Measurements from ENCODE around the gene PRKCA. TPM values are rescaled to one million over a fixed set of nuclear protein-coding genes. Genes with fewer than 3 reads are reported as not detected.
"Not testable (repeated sequence)": the region's sequence is repeated elsewhere in the genome, so short reads cannot be mapped to it uniquely, and the experiment has no call there.

The PRKCA gene
- total RNA-seq, 6 experiments from 2014 or later = 81.2 to 106 (median 92.9) TPM

DNA sequence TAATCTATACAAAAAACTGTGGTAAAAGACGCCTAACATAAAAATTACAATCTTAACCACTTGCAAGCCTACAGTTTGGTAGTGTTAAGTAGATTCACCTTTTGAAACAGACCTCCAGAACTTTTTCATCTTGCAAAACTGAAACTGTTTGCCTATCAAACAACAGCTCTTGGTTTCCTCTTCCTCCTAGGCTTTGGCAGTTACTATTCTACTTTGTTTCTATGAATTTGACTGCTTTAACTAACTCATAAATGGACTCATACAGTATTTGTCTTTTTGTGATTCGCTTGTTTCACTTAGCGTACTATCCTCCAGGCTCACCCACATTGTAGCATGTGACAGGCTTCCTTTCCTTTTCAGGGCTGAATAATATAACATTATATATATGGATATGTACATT, 97.0 kb downstream of the PRKCA start:
- no peak overlapping the region for H3K27ac Mint-ChIP-seq
- H3K4me1 Mint-ChIP-seq (ENCODE audit: low read depth) = peaks cover 57% of the 10 kb centered on the region
- no peak overlapping the region for H3K4me3 Mint-ChIP-seq
- TF ChIP-seq, protein P1, sequence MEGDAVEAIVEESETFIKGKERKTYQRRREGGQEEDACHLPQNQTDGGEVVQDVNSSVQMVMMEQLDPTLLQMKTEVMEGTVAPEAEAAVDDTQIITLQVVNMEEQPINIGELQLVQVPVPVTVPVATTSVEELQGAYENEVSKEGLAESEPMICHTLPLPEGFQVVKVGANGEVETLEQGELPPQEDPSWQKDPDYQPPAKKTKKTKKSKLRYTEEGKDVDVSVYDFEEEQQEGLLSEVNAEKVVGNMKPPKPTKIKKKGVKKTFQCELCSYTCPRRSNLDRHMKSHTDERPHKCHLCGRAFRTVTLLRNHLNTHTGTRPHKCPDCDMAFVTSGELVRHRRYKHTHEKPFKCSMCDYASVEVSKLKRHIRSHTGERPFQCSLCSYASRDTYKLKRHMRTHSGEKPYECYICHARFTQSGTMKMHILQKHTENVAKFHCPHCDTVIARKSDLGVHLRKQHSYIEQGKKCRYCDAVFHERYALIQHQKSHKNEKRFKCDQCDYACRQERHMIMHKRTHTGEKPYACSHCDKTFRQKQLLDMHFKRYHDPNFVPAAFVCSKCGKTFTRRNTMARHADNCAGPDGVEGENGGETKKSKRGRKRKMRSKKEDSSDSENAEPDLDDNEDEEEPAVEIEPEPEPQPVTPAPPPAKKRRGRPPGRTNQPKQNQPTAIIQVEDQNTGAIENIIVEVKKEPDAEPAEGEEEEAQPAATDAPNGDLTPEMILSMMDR (IDR thresholded peaks at IDR 0.05) = no peak
- no peaks in the 10 kb centered on the region; the same call in 1 of the 2 replicates for H3K27me3 Mint-ChIP-seq (ENCODE audit: insufficient read depth)
- no peak for DNase-seq
- H3K9me3 Mint-ChIP-seq = no peaks in the 10 kb centered on the region
- peaks cover 30% of the 10 kb centered on the region; the same call in 1 of the 2 replicates for H3K36me3 Mint-ChIP-seq (ENCODE audit: low read depth)

DNA sequence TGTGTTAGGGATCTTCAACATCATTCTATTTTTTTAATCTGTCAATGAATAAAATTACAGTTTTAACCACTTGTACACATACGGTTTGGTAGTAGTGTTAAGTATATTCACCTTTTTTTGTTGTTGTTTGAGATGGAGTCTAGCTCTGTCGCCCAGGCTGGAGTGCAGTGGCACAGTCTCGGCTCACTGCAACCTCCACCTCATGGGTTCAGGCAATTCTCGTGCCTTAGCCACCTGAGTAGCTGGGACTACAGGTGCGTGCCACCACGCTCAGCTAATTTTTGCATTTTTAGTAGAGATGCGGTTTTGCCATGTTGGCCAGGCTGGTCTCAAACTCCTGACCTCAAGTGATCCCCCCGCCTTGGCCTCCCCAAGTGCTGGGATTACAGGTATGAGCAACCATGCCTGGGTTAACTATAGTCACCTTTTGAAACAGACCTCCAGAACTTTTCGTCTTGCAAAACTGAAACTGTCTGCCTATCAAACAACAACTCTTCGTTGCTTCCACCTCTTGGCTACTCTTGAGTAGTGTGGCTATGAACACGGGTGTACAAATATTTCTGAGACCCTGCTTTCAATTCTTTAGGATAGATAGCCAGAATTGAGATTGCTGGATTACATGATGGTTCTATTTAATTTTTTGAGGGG, 97.8 kb downstream of the PRKCA start:
- H3K9me3 Mint-ChIP-seq; DNase-seq; H3K4me3 Mint-ChIP-seq; H3K27ac Mint-ChIP-seq; H3K27me3 Mint-ChIP-seq (ENCODE audit: insufficient read depth): not testable (repeated sequence)
- Mint-ChIP-seq H3K36me3 (ENCODE audit: low read depth) (peaks cover 30% of the 10 kb centered on the region; the same call in 1 of the 2 replicates), H3K4me1 (ENCODE audit: low read depth) (peaks cover 50% of the 10 kb centered on the region)

DNA sequence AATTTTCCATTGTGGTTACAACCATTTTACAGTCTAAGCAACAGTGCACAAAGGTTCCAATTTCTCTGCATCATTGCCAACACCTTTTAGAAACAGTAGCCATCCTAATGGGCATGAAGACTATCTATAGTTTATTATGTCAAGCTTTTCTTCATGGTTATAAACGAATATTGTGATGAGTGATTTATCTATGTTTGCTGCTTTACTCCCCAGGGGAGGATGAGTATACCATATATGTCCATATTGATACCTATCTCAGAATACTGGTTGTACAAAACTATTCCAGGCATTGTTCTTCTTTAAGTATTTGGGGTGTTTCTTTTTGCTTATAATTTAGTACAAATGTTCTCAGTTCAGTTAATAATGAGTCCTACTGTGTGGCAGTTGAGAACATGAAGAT, 98.3 kb downstream of the PRKCA start:
- no peak for DNase-seq
- H3K4me3 Mint-ChIP-seq = no peak overlapping the region
- H3K27ac Mint-ChIP-seq = no peak overlapping the region
- H3K9me3 Mint-ChIP-seq = no peaks in the 10 kb centered on the region
- peaks cover 30% of the 10 kb centered on the region; the same call in 1 of the 2 replicates for H3K36me3 Mint-ChIP-seq (ENCODE audit: low read depth)
- no peaks in the 10 kb centered on the region; the same call in 1 of the 2 replicates for H3K27me3 Mint-ChIP-seq (ENCODE audit: insufficient read depth)
- TF ChIP-seq, protein P1 (IDR thresholded peaks at IDR 0.05) = no peak
- peaks cover 50% of the 10 kb centered on the region for H3K4me1 Mint-ChIP-seq (ENCODE audit: low read depth)

DNA sequence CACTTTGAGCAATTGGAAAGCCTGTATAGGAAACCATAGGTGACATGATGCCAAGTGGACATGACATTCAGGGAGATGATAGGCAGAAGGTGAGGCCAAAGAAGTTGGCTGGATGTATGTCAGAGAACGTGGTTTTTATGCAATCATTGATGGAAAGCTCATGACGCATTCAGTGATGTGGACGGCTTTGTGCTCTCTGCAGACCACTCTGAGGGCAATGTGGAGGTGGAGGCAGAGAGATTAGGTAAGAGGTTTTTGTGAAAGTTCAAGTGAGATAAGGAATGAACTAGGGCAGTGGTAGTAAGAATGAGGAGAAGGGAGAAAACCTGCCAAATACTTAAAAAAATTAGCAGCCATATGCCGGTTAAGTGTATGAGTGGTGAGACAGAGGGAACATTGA, 99.0 kb downstream of the PRKCA start:
- Mint-ChIP-seq H3K36me3 (ENCODE audit: low read depth) (peaks cover 30% of the 10 kb centered on the region; the same call in 1 of the 2 replicates), H3K27me3 (ENCODE audit: insufficient read depth) (peaks cover 2% of the 10 kb centered on the region), H3K27ac (no peak overlapping the region), H3K4me1 (ENCODE audit: low read depth) (peaks cover 51% of the 10 kb centered on the region), H3K4me3 (no peak overlapping the region), H3K9me3 (no peaks in the 10 kb centered on the region)
- DNase-seq = no peak
- TF ChIP-seq, protein P1 (IDR thresholded peaks at IDR 0.05) = no peak

DNA sequence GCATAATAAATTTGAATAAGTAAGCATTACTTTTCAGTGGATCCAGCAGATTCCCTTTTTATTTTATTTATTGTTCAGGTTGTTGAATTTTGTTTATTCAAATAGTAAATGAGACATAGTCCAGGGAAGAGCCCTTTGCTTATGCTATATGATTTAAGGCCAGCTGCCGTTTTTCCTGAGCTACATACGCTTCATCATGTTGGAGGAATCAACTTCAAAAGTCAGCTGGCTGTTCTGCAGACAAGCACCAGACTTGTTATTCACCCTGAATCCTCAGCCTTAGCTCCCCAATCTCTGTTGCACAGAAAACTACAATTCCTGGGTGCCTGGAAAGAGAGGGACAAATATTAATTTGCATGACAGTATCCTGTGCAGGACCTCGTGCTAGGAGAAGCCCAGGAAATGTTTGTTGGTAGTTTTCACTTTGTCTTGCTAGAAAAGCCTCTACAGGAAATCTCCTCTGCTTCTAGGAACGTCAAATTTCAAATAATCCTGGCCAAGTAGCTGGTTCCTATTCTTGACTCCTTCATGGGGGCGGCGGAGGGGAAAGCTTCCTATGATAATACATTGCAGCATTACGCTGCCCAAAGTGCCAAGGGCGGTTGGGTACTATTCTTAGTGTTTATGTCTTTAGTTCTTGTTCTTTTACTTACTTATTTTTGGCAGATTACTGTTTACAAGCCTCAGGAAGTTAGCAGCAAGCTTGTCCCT, 101.6 kb downstream of the PRKCA start:
- TF ChIP-seq, protein P1 (IDR thresholded peaks at IDR 0.05) = no peak
- DNase-seq = no peak
- Mint-ChIP-seq H3K9me3 (no peaks in the 10 kb centered on the region), H3K36me3 (ENCODE audit: low read depth) (peaks cover 21% of the 10 kb centered on the region; the same call in 1 of the 2 replicates), H3K4me1 (ENCODE audit: low read depth) (peaks cover 53% of the 10 kb centered on the region), H3K4me3 (no peak overlapping the region), H3K27ac (0 out of 2 replicates have a peak overlapping the region, but pooled peaks have one; percentile 23), H3K27me3 (ENCODE audit: insufficient read depth) (peaks cover 2% of the 10 kb centered on the region; the same call in 1 of the 2 replicates)

Measured in HFFc6 (cell line).